ENCODE data around the gene ANKS1B.

The ANKS1B gene

DNA sequence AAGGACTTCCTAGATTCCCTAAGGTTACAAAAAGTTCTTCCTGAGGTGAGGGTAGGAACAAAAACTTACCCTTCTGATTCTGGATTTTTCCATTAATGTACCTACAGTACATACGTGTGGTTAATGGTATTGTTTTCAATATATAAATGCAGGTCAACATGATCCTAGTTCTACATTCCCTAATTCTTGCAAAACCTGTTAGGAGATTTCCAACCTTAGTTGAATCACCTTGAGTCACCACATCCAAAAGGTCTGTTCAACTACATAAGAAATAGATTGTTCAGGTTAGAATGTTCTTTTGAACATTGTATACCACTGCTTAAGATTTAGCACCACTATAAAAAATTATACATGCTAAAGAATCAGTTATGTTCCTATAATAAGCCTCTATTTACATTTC, 218.3 kb downstream of the ANKS1B start:
- Histone ChIP-seq H3K4me1 (ENCODE audit: control insufficient read depth, insufficient read depth, low read length) (no peaks in the 10 kb centered on the region), H3K4me3 (ENCODE audit: low read depth, low read length) (no peak overlapping the region), H3K9me3 (ENCODE audit: control insufficient read depth, insufficient read depth, low read depth, low read length) (no peaks in the 10 kb centered on the region), H3K36me3 (ENCODE audit: control insufficient read depth in 2 of 2, insufficient read depth in 1 of 2, low read length in 2 of 2) (no peaks in the 10 kb centered on the region), H3K27ac (ENCODE audit: extremely low read depth, low read depth, low read length) (no peak overlapping the region)
- no peak for TF ChIP-seq ZNF776 (tag by site-specific recombination; IDR thresholded peaks at IDR 0.05; ENCODE audit: borderline replicate concordance)
- TF ChIP-seq BCL11A (tag by site-specific recombination; IDR thresholded peaks at IDR 0.05; ENCODE audit: low read depth) = no peak
- TF ChIP-seq, protein P1, sequence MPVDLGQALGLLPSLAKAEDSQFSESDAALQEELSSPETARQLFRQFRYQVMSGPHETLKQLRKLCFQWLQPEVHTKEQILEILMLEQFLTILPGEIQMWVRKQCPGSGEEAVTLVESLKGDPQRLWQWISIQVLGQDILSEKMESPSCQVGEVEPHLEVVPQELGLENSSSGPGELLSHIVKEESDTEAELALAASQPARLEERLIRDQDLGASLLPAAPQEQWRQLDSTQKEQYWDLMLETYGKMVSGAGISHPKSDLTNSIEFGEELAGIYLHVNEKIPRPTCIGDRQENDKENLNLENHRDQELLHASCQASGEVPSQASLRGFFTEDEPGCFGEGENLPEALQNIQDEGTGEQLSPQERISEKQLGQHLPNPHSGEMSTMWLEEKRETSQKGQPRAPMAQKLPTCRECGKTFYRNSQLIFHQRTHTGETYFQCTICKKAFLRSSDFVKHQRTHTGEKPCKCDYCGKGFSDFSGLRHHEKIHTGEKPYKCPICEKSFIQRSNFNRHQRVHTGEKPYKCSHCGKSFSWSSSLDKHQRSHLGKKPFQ (tag by site-specific recombination; IDR thresholded peaks at IDR 0.05) = no peak
- TF ChIP-seq ZNF10 (tag by site-specific recombination; IDR thresholded peaks at IDR 0.05) = no peak
- TF ChIP-seq, protein P2, sequence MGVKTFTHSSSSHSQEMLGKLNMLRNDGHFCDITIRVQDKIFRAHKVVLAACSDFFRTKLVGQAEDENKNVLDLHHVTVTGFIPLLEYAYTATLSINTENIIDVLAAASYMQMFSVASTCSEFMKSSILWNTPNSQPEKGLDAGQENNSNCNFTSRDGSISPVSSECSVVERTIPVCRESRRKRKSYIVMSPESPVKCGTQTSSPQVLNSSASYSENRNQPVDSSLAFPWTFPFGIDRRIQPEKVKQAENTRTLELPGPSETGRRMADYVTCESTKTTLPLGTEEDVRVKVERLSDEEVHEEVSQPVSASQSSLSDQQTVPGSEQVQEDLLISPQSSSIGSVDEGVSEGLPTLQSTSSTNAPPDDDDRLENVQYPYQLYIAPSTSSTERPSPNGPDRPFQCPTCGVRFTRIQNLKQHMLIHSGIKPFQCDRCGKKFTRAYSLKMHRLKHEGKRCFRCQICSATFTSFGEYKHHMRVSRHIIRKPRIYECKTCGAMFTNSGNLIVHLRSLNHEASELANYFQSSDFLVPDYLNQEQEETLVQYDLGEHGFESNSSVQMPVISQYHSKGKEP (tag by site-specific recombination; IDR thresholded peaks at IDR 0.05) = no peak
- no peak for TF ChIP-seq SP7 (tag by site-specific recombination; IDR thresholded peaks at IDR 0.05)
- TF ChIP-seq ZNF521 (tag by site-specific recombination; IDR thresholded peaks at IDR 0.05) = no peak
- TF ChIP-seq ZNF596 (tag by site-specific recombination; IDR thresholded peaks at IDR 0.05) = no peak
- no peak for TF ChIP-seq ZNF600 (tag by site-specific recombination; IDR thresholded peaks at IDR 0.05)
- TF ChIP-seq YY2 (tag by site-specific recombination; IDR thresholded peaks at IDR 0.05) = no peak
- TF ChIP-seq ZNF544 (tag by site-specific recombination; IDR thresholded peaks at IDR 0.05) = no peak
- no peak for TF ChIP-seq OSR2 (tag by site-specific recombination; IDR thresholded peaks at IDR 0.05)
- ChIA-PET CTCF (interaction anchor here (0.7 to 1.5 kb wide), 2 partner anchors 376 to 380 kb away, joined by 3 to 7 read pairs; no protein-coding TSS in a partner anchor), POLR2A (no interaction called here)

DNA sequence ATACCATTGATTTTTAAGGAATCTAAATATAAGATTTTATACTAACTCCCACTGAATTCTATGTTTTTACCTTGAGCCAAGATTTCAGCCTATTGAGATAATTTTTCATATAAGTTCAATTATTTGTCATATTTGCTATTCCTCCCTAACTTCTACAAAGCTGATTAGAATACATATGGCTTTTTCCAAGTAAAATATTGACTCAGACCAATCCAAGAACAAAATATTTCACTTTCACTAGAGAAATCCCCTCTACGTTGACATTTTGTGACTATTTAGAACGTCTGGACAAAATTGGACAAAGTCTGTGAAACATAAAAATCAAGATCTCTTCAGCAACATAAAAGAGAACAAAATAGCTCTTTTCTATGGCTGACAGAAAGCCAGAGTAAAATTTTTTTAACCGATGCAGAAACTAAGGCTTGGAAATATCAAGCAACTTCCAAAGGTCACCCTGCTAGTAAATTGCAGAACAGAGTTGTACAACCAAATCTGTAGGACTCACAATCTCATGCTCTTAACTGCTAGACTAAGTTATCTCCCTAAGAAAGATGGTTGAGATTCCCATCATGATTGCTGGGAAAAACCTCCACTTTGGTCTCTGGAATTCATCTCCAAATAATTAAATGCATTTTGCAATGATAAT, 219.1 kb downstream of the ANKS1B start:
- H3K36me3 ChIP-seq (ENCODE audit: control insufficient read depth in 2 of 2, insufficient read depth in 1 of 2, low read length in 2 of 2) = no peaks in the 10 kb centered on the region
- H3K4me3 ChIP-seq (ENCODE audit: low read depth, low read length) = no peak overlapping the region
- no peaks in the 10 kb centered on the region for H3K4me1 ChIP-seq (ENCODE audit: control insufficient read depth, insufficient read depth, low read length)
- CTCF ChIA-PET = interaction anchor here (1.8 kb wide), 1 partner anchor 15 kb away, joined by 5 read pairs; no protein-coding TSS in a partner anchor
- TF ChIP-seq, protein P3, sequence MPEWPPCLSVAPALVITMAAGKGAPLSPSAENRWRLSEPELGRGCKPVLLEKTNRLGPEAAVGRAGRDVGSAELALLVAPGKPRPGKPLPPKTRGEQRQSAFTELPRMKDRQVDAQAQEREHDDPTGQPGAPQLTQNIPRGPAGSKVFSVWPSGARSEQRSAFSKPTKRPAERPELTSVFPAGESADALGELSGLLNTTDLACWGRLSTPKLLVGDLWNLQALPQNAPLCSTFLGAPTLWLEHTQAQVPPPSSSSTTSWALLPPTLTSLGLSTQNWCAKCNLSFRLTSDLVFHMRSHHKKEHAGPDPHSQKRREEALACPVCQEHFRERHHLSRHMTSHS (tag by site-specific recombination; IDR thresholded peaks at IDR 0.05) = no peak
- TF ChIP-seq, protein P1 (tag by site-specific recombination; IDR thresholded peaks at IDR 0.05) = no peak
- TF ChIP-seq HOXA7 (CRISPR knock-in tag; IDR thresholded peaks at IDR 0.05; ENCODE audit: borderline replicate concordance) = no peak
- no peak for TF ChIP-seq HOXD13 (CRISPR knock-in tag; IDR thresholded peaks at IDR 0.05; ENCODE audit: borderline replicate concordance)
- TF ChIP-seq, protein P4, sequence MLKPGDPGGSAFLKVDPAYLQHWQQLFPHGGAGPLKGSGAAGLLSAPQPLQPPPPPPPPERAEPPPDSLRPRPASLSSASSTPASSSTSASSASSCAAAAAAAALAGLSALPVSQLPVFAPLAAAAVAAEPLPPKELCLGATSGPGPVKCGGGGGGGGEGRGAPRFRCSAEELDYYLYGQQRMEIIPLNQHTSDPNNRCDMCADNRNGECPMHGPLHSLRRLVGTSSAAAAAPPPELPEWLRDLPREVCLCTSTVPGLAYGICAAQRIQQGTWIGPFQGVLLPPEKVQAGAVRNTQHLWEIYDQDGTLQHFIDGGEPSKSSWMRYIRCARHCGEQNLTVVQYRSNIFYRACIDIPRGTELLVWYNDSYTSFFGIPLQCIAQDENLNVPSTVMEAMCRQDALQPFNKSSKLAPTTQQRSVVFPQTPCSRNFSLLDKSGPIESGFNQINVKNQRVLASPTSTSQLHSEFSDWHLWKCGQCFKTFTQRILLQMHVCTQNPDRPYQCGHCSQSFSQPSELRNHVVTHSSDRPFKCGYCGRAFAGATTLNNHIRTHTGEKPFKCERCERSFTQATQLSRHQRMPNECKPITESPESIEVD (tag by site-specific recombination; IDR thresholded peaks at IDR 0.05) = no peak
- TF ChIP-seq GLIS2 (tag by site-specific recombination; IDR thresholded peaks at IDR 0.05) = no peak
- no peak for TF ChIP-seq OSR2 (tag by site-specific recombination; IDR thresholded peaks at IDR 0.05)
- no peak for TF ChIP-seq ZNF473 (tag by site-specific recombination; IDR thresholded peaks at IDR 0.05)
- no peak for TF ChIP-seq ZNF510 (tag by site-specific recombination; IDR thresholded peaks at IDR 0.05; ENCODE audit: insufficient replicate concordance)
- no peak for TF ChIP-seq ZNF214 (tag by site-specific recombination; IDR thresholded peaks at IDR 0.05; ENCODE audit: borderline replicate concordance)
- TF ChIP-seq ZIC2 (tag by site-specific recombination; IDR thresholded peaks at IDR 0.05) = no peak
- H3K9me3 ChIP-seq (ENCODE audit: control insufficient read depth, insufficient read depth, low read depth, low read length) = no peaks in the 10 kb centered on the region
- H3K27ac ChIP-seq (ENCODE audit: extremely low read depth, low read depth, low read length) = no peak overlapping the region
- POLR2A ChIA-PET = no interaction called here

Measured in HEK293 (cell line).